ENCODE data around the gene IMPDH1. TPM values are rescaled to one million over a fixed set of nuclear protein-coding genes. Genes with fewer than 3 reads are reported as not detected.

IMPDH1 gene
- polyA plus RNA-seq, 1 donor from 2014 or later, result 49.7 TPM

DNA sequence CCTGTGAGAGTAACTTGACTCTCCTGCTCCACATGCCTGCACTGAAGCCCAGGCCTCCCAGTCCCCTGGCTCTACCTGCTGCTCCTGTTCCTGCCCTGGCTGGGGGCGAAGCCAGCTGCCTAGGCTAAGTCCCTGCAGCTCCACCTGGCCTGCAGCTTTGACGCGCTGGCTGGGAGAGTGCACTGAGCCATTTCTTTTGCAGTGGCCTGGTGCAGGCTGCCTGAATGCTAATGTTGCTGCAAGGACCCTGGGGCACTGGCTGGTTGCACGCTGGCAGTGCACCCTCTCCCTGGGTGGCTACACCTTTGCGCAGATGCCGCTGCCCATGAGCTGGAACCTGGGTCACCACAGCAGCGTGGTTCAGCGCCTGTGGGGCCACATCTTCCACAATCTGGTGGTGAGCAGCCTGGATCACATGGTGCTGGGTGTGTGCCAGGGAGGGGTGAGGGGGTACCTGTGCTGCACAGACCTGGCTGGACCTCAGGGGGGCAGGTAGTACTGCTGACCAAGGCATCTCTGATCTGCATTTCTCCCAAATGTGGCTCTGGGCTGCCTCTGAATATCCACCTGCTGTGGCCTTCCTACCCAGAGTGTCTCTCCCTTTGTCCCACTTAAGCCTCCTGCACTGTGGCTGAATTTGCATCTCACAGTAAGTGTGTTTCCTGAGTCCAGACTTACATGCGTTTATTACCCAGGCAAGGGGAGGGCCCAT lies 20.0 kb downstream of the IMPDH1 start:
- no peak overlapping the region for H3K4me3 ChIP-seq (ENCODE audit: low read length)
- no peaks in the 10 kb centered on the region for H3K36me3 ChIP-seq (ENCODE audit: insufficient read depth, low read length)
- no peaks in the 10 kb centered on the region for H3K27me3 ChIP-seq (ENCODE audit: insufficient read depth, low read depth, low read length)
- H4K20me1 ChIP-seq (ENCODE audit: insufficient read depth), result no peaks in the 10 kb centered on the region
- H3K27ac ChIP-seq (ENCODE audit: low read length), result no peak overlapping the region
- no peak overlapping the region for H3K9ac ChIP-seq (ENCODE audit: low read length)
- TF ChIP-seq, protein P1, sequence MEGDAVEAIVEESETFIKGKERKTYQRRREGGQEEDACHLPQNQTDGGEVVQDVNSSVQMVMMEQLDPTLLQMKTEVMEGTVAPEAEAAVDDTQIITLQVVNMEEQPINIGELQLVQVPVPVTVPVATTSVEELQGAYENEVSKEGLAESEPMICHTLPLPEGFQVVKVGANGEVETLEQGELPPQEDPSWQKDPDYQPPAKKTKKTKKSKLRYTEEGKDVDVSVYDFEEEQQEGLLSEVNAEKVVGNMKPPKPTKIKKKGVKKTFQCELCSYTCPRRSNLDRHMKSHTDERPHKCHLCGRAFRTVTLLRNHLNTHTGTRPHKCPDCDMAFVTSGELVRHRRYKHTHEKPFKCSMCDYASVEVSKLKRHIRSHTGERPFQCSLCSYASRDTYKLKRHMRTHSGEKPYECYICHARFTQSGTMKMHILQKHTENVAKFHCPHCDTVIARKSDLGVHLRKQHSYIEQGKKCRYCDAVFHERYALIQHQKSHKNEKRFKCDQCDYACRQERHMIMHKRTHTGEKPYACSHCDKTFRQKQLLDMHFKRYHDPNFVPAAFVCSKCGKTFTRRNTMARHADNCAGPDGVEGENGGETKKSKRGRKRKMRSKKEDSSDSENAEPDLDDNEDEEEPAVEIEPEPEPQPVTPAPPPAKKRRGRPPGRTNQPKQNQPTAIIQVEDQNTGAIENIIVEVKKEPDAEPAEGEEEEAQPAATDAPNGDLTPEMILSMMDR (IDR thresholded peaks at IDR 0.05; ENCODE audit: poor library complexity, severe bottlenecking), result no peak
- TF ChIP-seq, protein P2, sequence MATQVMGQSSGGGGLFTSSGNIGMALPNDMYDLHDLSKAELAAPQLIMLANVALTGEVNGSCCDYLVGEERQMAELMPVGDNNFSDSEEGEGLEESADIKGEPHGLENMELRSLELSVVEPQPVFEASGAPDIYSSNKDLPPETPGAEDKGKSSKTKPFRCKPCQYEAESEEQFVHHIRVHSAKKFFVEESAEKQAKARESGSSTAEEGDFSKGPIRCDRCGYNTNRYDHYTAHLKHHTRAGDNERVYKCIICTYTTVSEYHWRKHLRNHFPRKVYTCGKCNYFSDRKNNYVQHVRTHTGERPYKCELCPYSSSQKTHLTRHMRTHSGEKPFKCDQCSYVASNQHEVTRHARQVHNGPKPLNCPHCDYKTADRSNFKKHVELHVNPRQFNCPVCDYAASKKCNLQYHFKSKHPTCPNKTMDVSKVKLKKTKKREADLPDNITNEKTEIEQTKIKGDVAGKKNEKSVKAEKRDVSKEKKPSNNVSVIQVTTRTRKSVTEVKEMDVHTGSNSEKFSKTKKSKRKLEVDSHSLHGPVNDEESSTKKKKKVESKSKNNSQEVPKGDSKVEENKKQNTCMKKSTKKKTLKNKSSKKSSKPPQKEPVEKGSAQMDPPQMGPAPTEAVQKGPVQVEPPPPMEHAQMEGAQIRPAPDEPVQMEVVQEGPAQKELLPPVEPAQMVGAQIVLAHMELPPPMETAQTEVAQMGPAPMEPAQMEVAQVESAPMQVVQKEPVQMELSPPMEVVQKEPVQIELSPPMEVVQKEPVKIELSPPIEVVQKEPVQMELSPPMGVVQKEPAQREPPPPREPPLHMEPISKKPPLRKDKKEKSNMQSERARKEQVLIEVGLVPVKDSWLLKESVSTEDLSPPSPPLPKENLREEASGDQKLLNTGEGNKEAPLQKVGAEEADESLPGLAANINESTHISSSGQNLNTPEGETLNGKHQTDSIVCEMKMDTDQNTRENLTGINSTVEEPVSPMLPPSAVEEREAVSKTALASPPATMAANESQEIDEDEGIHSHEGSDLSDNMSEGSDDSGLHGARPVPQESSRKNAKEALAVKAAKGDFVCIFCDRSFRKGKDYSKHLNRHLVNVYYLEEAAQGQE (IDR thresholded peaks at IDR 0.05; ENCODE audit: borderline replicate concordance), result no peak
- no peak for TF ChIP-seq EP300 (conservative IDR thresholded peaks at IDR 0.05; ENCODE audit: poor library complexity, severe bottlenecking)
- TF ChIP-seq MXI1 (conservative IDR thresholded peaks at IDR 0.05; ENCODE audit: poor library complexity, severe bottlenecking), result no peak
- TF ChIP-seq RAD21 (conservative IDR thresholded peaks at IDR 0.05), result no peak
- TF ChIP-seq TAF1 (IDR thresholded peaks at IDR 0.05; ENCODE audit: low read depth), result no peak
- TF ChIP-seq EZH2 (IDR thresholded peaks at IDR 0.05; ENCODE audit: borderline replicate concordance, insufficient read depth, low read length, poor library complexity, severe bottlenecking), result no peak
- no peak for TF ChIP-seq POLR2AphosphoS5 (IDR thresholded peaks at IDR 0.05)
- no peak for TF ChIP-seq SMC3 (conservative IDR thresholded peaks at IDR 0.05; ENCODE audit: poor library complexity)
- H3F3A ChIP-seq (ENCODE audit: insufficient read depth, low read length, poor library complexity, severe bottlenecking), result no peaks in the 10 kb centered on the region
- H3K79me2 ChIP-seq (replicated peaks; ENCODE audit: insufficient read depth, low read length), result no peaks in the 10 kb centered on the region
- no peaks in the 10 kb centered on the region for H3K9me2 ChIP-seq (ENCODE audit: insufficient read depth, low read length)
- H2AFZ ChIP-seq (ENCODE audit: low read depth, low read length), result no peak overlapping the region
- H3K4me2 ChIP-seq (ENCODE audit: low read length), result no peak overlapping the region
- H3K9me3 ChIP-seq (ENCODE audit: low read length), result no peaks in the 10 kb centered on the region

DNA sequence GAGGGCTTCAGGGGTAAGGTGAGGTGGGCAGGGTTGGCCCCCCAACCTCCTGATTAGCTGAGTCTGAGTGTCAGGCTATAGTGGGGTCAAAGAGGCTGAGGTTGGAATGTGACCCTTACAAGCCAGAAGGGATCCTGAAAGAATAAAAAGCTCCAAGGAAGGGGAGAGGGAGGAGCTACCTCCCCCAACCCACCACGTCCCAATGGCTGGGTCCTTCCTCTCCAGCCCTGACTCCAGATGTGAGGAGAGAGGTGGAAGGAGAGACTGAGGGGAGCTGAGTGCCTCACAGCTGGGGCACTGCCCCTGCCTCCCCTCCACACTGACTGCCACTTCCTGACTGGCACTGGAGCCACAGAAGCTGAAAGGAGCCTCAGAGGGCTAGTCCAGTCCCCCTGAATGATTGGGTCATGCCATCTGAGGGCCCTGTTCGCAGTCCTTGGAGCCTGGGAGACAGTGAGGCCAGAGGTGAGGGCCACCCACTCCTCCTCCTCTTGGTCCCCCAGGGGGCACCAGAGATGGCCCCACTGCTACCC lies 20.6 kb downstream of the IMPDH1 start:
- Histone ChIP-seq H3F3A (ENCODE audit: insufficient read depth, low read length, poor library complexity, severe bottlenecking) (no peaks in the 10 kb centered on the region), H3K4me2 (ENCODE audit: low read length) (no peak overlapping the region), H3K9me3 (ENCODE audit: low read length) (no peaks in the 10 kb centered on the region), H3K79me2 (replicated peaks; ENCODE audit: insufficient read depth, low read length) (no peaks in the 10 kb centered on the region), H2AFZ (ENCODE audit: low read depth, low read length) (no peak overlapping the region), H3K36me3 (ENCODE audit: insufficient read depth, low read length) (no peaks in the 10 kb centered on the region), H3K27me3 (ENCODE audit: insufficient read depth, low read depth, low read length) (no peaks in the 10 kb centered on the region), H4K20me1 (ENCODE audit: insufficient read depth) (no peaks in the 10 kb centered on the region), H3K27ac (ENCODE audit: low read length) (no peak overlapping the region), H3K4me3 (ENCODE audit: low read length) (no peak overlapping the region), H3K9me2 (ENCODE audit: insufficient read depth, low read length) (no peaks in the 10 kb centered on the region), H3K9ac (ENCODE audit: low read length) (no peak overlapping the region)
- TF ChIP-seq, protein P2 (IDR thresholded peaks at IDR 0.05; ENCODE audit: borderline replicate concordance), result no peak
- TF ChIP-seq POLR2AphosphoS5 (IDR thresholded peaks at IDR 0.05) (no peak), MXI1 (conservative IDR thresholded peaks at IDR 0.05; ENCODE audit: poor library complexity, severe bottlenecking) (no peak), RAD21 (conservative IDR thresholded peaks at IDR 0.05) (no peak), EP300 (conservative IDR thresholded peaks at IDR 0.05; ENCODE audit: poor library complexity, severe bottlenecking) (no peak), EZH2 (IDR thresholded peaks at IDR 0.05; ENCODE audit: borderline replicate concordance, insufficient read depth, low read length, poor library complexity, severe bottlenecking) (no peak), TAF1 (IDR thresholded peaks at IDR 0.05; ENCODE audit: low read depth) (no peak), SMC3 (conservative IDR thresholded peaks at IDR 0.05; ENCODE audit: poor library complexity) (no peak)
- TF ChIP-seq, protein P1 (IDR thresholded peaks at IDR 0.05; ENCODE audit: poor library complexity, severe bottlenecking), result no peak
